GM23338 (cell line): ENCODE results near the gene HNRNPA2B1. TPM values are rescaled to one million over a fixed set of nuclear protein-coding genes. Genes with fewer than 3 reads are reported as not detected.

Experiments used
- ATAC-seq: fragments of 200-7000 bp; cut with Tn5 transposase; 3 replicates; pipeline ENCODE4 v1.9.1; 2020
- DNase-seq: peaks from one replicate; pipeline ENCODE4 v3.0.0-alpha.2; 2015; ENCODE audit warnings: low spot score
- H2AFZ ChIP-seq: fragments of 200-600 bp; sonication (generic); 2 replicates; pipeline ENCODE4 v1.8.0; 2016; ENCODE audit warnings: antibody characterized with exemption, mild to moderate bottlenecking, moderate library complexity
- H3F3A ChIP-seq: fragments of 200-600 bp; sonication (generic); replicated peaks from 2 replicates; pipeline ENCODE4 v1.8.0; 2017; ENCODE audit warnings: antibody characterized with exemption, mixed run types, low read depth
- H3K27ac ChIP-seq: fragments of 200-600 bp; sonication (generic); 2 replicates; pipeline ENCODE4 v1.6.1; 2016; ENCODE audit warnings: low read depth
- H3K27me3 ChIP-seq: fragments of 200-600 bp; sonication (generic); 2 replicates; pipeline ENCODE4 v1.8.0; 2016; ENCODE audit warnings: mild to moderate bottlenecking, mixed run types, moderate library complexity; ENCODE audit not compliant: insufficient read depth
- H3K36me3 ChIP-seq: fragments of 200-600 bp; sonication (generic); 2 replicates; pipeline ENCODE4 v1.8.0; 2016; ENCODE audit warnings: mild to moderate bottlenecking; ENCODE audit not compliant: insufficient read depth
- H3K4me1 ChIP-seq: fragments of 200-600 bp; sonication (generic); 2 replicates; pipeline ENCODE4 v1.8.0; 2016; ENCODE audit warnings: mild to moderate bottlenecking, moderate library complexity; ENCODE audit not compliant: insufficient read depth
- H3K4me2 ChIP-seq: fragments of 200-600 bp; sonication (generic); 2 replicates; pipeline ENCODE4 v1.7.1; 2017; ENCODE audit warnings: mixed run types
- H3K4me3 ChIP-seq: fragments of 200-600 bp; sonication (generic); 2 replicates; pipeline ENCODE4 v1.6.1; 2016; ENCODE audit warnings: mixed run types
- H3K79me2 ChIP-seq: fragments of 200-600 bp; sonication (generic); replicated peaks from 2 replicates; pipeline ENCODE4 v1.8.0; 2017; ENCODE audit warnings: mild to moderate bottlenecking; ENCODE audit not compliant: insufficient read depth
- H3K9me2 ChIP-seq: fragments of 200-600 bp; sonication (generic); 2 replicates; pipeline ENCODE4 v1.8.0; 2017; ENCODE audit not compliant: insufficient read depth
- H4K20me1 ChIP-seq: fragments of 200-600 bp; sonication (generic); replicated peaks from 2 replicates; pipeline ENCODE4 v1.8.0; 2017; ENCODE audit warnings: mild to moderate bottlenecking; ENCODE audit not compliant: insufficient read depth
- H3K27ac Mint-ChIP-seq: 2 replicates; pipeline ENCODE4 v1.8.0; 2020; ENCODE audit warnings: inconsistent platforms, mild to moderate bottlenecking, moderate library complexity, mixed read lengths
- H3K27me3 Mint-ChIP-seq: 3 replicates; pipeline ENCODE4 v1.8.0; 2022; ENCODE audit warnings: low read depth, mild to moderate bottlenecking, moderate library complexity, mixed read lengths, inconsistent platforms; ENCODE audit not compliant: insufficient read depth, poor library complexity
- H3K36me3 Mint-ChIP-seq: 3 replicates; pipeline ENCODE4 v1.8.0; 2021; ENCODE audit warnings: low read depth, mild to moderate bottlenecking, inconsistent platforms, moderate library complexity, mixed read lengths
- H3K4me1 Mint-ChIP-seq: 3 replicates; pipeline ENCODE4 v1.8.0; 2020; ENCODE audit warnings: mild to moderate bottlenecking, inconsistent platforms, mixed read lengths
- H3K4me3 Mint-ChIP-seq: 3 replicates; pipeline ENCODE4 v1.8.0; 2021; ENCODE audit warnings: moderate library complexity, mild to moderate bottlenecking, inconsistent platforms, mixed read lengths
- H3K9me3 Mint-ChIP-seq: 3 replicates; pipeline ENCODE4 v1.8.0; 2020; ENCODE audit warnings: moderate library complexity, mild to moderate bottlenecking, inconsistent platforms, mixed read lengths
- CREB1 ChIP-seq: fragments of 250-450 bp; sonication (Bioruptor Pico); IDR thresholded peaks from 2 replicates; pipeline ENCODE4 v1.5.0; 2020; ENCODE audit warnings: low read depth, mild to moderate bottlenecking, moderate library complexity
- EZH2 ChIP-seq: fragments of 200-600 bp; sonication (generic); IDR thresholded peaks from one replicate; pipeline ENCODE4 v1.8.0; 2017; ENCODE audit warnings: antibody characterized with exemption, mild to moderate bottlenecking, low read depth; ENCODE audit not compliant: unreplicated experiment
- EZH2phosphoT487 ChIP-seq: fragments of 200-600 bp; sonication (generic); IDR thresholded peaks from one replicate; pipeline ENCODE4 v1.8.1; 2018; ENCODE audit warnings: antibody characterized with exemption; ENCODE audit not compliant: unreplicated experiment
- JUNB ChIP-seq: IDR thresholded peaks from one replicate; pipeline ENCODE4 v1.6.1; 2016; ENCODE audit warnings: antibody characterized with exemption; ENCODE audit not compliant: unreplicated experiment
- NANOG ChIP-seq: IDR thresholded peaks from 2 replicates; pipeline ENCODE4 v1.6.1; 2016; ENCODE audit warnings: antibody characterized with exemption, borderline replicate concordance
- POLR2AphosphoS5 ChIP-seq: IDR thresholded peaks from 2 replicates; pipeline ENCODE4 v1.6.1; 2016; ENCODE audit warnings: antibody characterized with exemption, low read depth
- STAT1 ChIP-seq: IDR thresholded peaks from one replicate; pipeline ENCODE4 v1.6.1; 2016; ENCODE audit warnings: antibody characterized with exemption; ENCODE audit not compliant: unreplicated experiment
- ZNF114 ChIP-seq: fragments of 250-450 bp; sonication (Bioruptor Pico); IDR thresholded peaks from 2 replicates; pipeline ENCODE4 v1.5.0; 2020; ENCODE audit warnings: mild to moderate bottlenecking, moderate library complexity
- ZNF331 ChIP-seq: fragments of 250-450 bp; sonication (Bioruptor Pico); IDR thresholded peaks from 2 replicates; pipeline ENCODE4 v1.5.0; 2020; ENCODE audit warnings: low read depth, mild to moderate bottlenecking, moderate library complexity
- polyA plus RNA-seq: library from polyadenylated mRNA; unstranded; fragments of >200 nt; fragmentation: Nextera tagmentation; extraction: Ambion mirVana; gene quantifications from 2 replicates; pipeline ENCODE4 v1.2.1, GENCODE V29; 2016
- total RNA-seq: library from RNA; depleted of rRNA; stranded (reverse); fragments of >200 nt; shearing (Covaris generic); gene quantifications from 2 replicates; pipeline ENCODE4 v1.2.3, GENCODE V29; 2014
- TF ChIP-seq, protein P1 (sequence below), 2 experiments: fragments of 200-600 bp in 1 of 2; sonication (generic) in 1 of 2; conservative IDR thresholded peaks; 2 replicates each; pipeline versions ENCODE4 v1.5.1 to v1.6.1; 2016 to 2017; ENCODE audit warnings: antibody characterized with exemption in 2 of 2, low read depth in 2 of 2, mild to moderate bottlenecking in 2 of 2, moderate library complexity in 1 of 2
- TF ChIP-seq, protein P2 (sequence below): fragments of 250-450 bp; sonication (Bioruptor Pico); IDR thresholded peaks from 2 replicates; pipeline ENCODE4 v1.5.0; 2020; ENCODE audit warnings: mild to moderate bottlenecking, moderate library complexity
- TF ChIP-seq, protein P3 (sequence below): IDR thresholded peaks from one replicate; pipeline ENCODE4 v1.6.1; 2018; ENCODE audit warnings: antibody characterized with exemption; ENCODE audit not compliant: unreplicated experiment
- TF ChIP-seq, protein P4 (sequence below): IDR thresholded peaks from 2 replicates; pipeline ENCODE4 v1.6.1; 2016; ENCODE audit warnings: antibody characterized with exemption

The HNRNPA2B1 gene
- total and polyA plus RNA-seq, 2 experiments from 2014 or later, result 602 to 1,577 TPM

DNA sequence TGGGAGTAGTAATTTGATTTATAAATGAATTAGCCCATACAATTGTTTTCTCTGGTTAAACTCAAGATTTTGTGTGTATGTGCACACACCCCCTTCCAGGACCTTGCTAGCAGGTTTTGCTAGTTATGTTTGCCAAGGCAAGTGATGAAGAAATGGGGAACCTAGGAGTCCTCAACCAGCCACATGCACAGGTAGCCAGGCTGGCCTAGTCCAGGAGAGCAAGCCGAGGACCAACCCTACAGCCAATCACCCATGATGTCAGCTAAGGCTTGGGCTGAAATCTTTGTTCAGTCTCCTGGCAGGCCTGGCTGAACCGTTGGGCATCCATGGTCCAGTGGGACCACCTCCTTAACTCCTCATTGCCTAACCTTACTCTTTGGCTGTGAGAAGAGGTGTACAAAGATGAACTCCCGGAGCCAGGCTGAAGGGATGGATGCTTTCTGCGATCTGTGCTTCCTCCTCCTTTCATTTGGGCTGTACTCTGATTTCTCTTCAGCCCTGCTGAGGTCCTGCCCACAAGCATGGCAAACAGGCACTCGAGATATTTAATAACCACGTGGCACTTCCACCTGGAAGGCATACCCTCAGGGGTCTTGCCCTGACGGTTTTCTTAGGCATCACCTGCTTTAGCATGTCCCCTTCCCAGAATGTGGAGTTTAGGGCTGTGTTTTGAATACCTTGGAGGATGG is 22.1 kb downstream of the HNRNPA2B1 start:
- Mint-ChIP-seq H3K36me3 (peaks cover 84% of the 10 kb centered on the region), H3K27me3 (peaks cover 16% of the 10 kb centered on the region), H3K4me3 (no peak overlapping the region), H3K9me3 (peaks cover 33% of the 10 kb centered on the region), H3K27ac (no peak overlapping the region; the same call in 1 of the 2 replicates), H3K4me1 (peaks cover 29% of the 10 kb centered on the region)
- no peak overlapping the region for H3K4me2 ChIP-seq
- H3K27ac ChIP-seq, result no peak overlapping the region
- peaks cover 4% of the 10 kb centered on the region; the same call in 1 of the 2 replicates for H3K4me1 ChIP-seq
- H3F3A ChIP-seq, result peaks cover 13% of the 10 kb centered on the region; the same call in 1 of the 2 replicates
- TF ChIP-seq EZH2 (no peak), JUNB (no peak), ZNF114 (CRISPR knock-in tag) (no peak), POLR2AphosphoS5 (no peak), ZNF331 (no peak), CREB1 (CRISPR knock-in tag) (no peak), NANOG (no peak), STAT1 (no peak), EZH2phosphoT487 (no peak)
- TF ChIP-seq, protein P1, sequence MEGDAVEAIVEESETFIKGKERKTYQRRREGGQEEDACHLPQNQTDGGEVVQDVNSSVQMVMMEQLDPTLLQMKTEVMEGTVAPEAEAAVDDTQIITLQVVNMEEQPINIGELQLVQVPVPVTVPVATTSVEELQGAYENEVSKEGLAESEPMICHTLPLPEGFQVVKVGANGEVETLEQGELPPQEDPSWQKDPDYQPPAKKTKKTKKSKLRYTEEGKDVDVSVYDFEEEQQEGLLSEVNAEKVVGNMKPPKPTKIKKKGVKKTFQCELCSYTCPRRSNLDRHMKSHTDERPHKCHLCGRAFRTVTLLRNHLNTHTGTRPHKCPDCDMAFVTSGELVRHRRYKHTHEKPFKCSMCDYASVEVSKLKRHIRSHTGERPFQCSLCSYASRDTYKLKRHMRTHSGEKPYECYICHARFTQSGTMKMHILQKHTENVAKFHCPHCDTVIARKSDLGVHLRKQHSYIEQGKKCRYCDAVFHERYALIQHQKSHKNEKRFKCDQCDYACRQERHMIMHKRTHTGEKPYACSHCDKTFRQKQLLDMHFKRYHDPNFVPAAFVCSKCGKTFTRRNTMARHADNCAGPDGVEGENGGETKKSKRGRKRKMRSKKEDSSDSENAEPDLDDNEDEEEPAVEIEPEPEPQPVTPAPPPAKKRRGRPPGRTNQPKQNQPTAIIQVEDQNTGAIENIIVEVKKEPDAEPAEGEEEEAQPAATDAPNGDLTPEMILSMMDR (conservative IDR thresholded peaks at IDR 0.05; ENCODE audit: low read depth in 2 of 2), result no peak
- TF ChIP-seq, protein P2, sequence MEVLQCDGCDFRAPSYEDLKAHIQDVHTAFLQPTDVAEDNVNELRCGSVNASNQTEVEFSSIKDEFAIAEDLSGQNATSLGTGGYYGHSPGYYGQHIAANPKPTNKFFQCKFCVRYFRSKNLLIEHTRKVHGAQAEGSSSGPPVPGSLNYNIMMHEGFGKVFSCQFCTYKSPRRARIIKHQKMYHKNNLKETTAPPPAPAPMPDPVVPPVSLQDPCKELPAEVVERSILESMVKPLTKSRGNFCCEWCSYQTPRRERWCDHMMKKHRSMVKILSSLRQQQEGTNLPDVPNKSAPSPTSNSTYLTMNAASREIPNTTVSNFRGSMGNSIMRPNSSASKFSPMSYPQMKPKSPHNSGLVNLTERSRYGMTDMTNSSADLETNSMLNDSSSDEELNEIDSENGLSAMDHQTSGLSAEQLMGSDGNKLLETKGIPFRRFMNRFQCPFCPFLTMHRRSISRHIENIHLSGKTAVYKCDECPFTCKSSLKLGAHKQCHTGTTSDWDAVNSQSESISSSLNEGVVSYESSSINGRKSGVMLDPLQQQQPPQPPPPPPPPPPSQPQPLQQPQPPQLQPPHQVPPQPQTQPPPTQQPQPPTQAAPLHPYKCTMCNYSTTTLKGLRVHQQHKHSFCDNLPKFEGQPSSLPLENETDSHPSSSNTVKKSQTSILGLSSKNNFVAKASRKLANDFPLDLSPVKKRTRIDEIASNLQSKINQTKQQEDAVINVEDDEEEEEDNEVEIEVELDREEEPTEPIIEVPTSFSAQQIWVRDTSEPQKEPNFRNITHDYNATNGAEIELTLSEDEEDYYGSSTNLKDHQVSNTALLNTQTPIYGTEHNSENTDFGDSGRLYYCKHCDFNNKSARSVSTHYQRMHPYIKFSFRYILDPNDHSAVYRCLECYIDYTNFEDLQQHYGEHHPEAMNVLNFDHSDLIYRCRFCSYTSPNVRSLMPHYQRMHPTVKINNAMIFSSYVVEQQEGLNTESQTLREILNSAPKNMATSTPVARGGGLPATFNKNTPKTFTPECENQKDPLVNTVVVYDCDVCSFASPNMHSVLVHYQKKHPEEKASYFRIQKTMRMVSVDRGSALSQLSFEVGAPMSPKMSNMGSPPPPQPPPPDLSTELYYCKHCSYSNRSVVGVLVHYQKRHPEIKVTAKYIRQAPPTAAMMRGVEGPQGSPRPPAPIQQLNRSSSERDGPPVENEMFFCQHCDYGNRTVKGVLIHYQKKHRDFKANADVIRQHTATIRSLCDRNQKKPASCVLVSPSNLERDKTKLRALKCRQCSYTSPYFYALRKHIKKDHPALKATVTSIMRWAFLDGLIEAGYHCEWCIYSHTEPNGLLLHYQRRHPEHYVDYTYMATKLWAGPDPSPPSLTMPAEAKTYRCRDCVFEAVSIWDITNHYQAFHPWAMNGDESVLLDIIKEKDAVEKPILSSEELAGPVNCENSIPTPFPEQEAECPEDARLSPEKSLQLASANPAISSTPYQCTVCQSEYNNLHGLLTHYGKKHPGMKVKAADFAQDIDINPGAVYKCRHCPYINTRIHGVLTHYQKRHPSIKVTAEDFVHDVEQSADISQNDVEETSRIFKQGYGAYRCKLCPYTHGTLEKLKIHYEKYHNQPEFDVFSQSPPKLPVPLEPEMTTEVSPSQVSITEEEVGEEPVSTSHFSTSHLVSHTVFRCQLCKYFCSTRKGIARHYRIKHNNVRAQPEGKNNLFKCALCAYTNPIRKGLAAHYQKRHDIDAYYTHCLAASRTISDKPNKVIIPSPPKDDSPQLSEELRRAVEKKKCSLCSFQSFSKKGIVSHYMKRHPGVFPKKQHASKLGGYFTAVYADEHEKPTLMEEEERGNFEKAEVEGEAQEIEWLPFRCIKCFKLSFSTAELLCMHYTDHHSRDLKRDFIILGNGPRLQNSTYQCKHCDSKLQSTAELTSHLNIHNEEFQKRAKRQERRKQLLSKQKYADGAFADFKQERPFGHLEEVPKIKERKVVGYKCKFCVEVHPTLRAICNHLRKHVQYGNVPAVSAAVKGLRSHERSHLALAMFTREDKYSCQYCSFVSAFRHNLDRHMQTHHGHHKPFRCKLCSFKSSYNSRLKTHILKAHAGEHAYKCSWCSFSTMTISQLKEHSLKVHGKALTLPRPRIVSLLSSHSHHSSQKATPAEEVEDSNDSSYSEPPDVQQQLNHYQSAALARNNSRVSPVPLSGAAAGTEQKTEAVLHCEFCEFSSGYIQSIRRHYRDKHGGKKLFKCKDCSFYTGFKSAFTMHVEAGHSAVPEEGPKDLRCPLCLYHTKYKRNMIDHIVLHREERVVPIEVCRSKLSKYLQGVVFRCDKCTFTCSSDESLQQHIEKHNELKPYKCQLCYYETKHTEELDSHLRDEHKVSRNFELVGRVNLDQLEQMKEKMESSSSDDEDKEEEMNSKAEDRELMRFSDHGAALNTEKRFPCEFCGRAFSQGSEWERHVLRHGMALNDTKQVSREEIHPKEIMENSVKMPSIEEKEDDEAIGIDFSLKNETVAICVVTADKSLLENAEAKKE (CRISPR knock-in tag), result no peak
- TF ChIP-seq, protein P3, sequence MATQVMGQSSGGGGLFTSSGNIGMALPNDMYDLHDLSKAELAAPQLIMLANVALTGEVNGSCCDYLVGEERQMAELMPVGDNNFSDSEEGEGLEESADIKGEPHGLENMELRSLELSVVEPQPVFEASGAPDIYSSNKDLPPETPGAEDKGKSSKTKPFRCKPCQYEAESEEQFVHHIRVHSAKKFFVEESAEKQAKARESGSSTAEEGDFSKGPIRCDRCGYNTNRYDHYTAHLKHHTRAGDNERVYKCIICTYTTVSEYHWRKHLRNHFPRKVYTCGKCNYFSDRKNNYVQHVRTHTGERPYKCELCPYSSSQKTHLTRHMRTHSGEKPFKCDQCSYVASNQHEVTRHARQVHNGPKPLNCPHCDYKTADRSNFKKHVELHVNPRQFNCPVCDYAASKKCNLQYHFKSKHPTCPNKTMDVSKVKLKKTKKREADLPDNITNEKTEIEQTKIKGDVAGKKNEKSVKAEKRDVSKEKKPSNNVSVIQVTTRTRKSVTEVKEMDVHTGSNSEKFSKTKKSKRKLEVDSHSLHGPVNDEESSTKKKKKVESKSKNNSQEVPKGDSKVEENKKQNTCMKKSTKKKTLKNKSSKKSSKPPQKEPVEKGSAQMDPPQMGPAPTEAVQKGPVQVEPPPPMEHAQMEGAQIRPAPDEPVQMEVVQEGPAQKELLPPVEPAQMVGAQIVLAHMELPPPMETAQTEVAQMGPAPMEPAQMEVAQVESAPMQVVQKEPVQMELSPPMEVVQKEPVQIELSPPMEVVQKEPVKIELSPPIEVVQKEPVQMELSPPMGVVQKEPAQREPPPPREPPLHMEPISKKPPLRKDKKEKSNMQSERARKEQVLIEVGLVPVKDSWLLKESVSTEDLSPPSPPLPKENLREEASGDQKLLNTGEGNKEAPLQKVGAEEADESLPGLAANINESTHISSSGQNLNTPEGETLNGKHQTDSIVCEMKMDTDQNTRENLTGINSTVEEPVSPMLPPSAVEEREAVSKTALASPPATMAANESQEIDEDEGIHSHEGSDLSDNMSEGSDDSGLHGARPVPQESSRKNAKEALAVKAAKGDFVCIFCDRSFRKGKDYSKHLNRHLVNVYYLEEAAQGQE, result no peak
- TF ChIP-seq, protein P4, sequence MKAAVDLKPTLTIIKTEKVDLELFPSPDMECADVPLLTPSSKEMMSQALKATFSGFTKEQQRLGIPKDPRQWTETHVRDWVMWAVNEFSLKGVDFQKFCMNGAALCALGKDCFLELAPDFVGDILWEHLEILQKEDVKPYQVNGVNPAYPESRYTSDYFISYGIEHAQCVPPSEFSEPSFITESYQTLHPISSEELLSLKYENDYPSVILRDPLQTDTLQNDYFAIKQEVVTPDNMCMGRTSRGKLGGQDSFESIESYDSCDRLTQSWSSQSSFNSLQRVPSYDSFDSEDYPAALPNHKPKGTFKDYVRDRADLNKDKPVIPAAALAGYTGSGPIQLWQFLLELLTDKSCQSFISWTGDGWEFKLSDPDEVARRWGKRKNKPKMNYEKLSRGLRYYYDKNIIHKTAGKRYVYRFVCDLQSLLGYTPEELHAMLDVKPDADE, result no peak
- no peak overlapping the region for H2AFZ ChIP-seq
- peaks cover 13% of the 10 kb centered on the region for H3K36me3 ChIP-seq
- H4K20me1 ChIP-seq, result peaks cover 19% of the 10 kb centered on the region
- ATAC-seq (no peak), DNase-seq (no peak)
- no peak overlapping the region for H3K4me3 ChIP-seq
- peaks cover 42% of the 10 kb centered on the region for H3K79me2 ChIP-seq
- H3K27me3 ChIP-seq, result no peaks in the 10 kb centered on the region
- H3K9me2 ChIP-seq, result no peaks in the 10 kb centered on the region
